IMR-90 (cell line): Measurements from ENCODE around the gene MYO7B. TPM values are rescaled to one million over a fixed set of nuclear protein-coding genes. Genes with fewer than 3 reads are reported as not detected.

ENCODE experiments used
- ATAC-seq: fragments of 200-7000 bp; cut with Tn5 transposase; 2 replicates; pipeline ENCODE4 v1.9.1; 2020; ENCODE audit warnings: low read depth, mild to moderate bottlenecking, moderate library complexity
- BruUV-seq: library from RNA; stranded (reverse); fragments of 400-500 nt; replicated peaks from 2 replicates; lab custom pipeline; 2021; lab: Mats Ljungman, UMichigan
- CTCF ChIA-PET: fragments of 300-600 bp; formaldehyde crosslinking; extraction: SDS; loops from one replicate; lab custom pipeline; 2021; ENCODE audit warnings: antibody characterized with exemption; lab: Yijun Ruan, JAX
- POLR2A ChIA-PET: fragments of 300-600 bp; sonication (Branson Sonifier 250); formaldehyde crosslinking; loops from one replicate; lab custom pipeline; 2022; ENCODE audit warnings: antibody characterized with exemption; ENCODE audit not compliant: unreplicated experiment; lab: Charles Lee
- DNase-seq: peaks from one replicate; pipeline ENCODE4 v3.0.0; 2013
- H2AFZ ChIP-seq: replicated peaks from 2 replicates; pipeline ENCODE3; 2013; ENCODE audit warnings: low read length, mild to moderate bottlenecking; ENCODE audit not compliant: poor library complexity
- H2AK5ac ChIP-seq: 2 replicates; pipeline ENCODE4 v1.6.1; 2013; ENCODE audit warnings: low read depth, low read length, inconsistent platforms
- H2AK9ac ChIP-seq: replicated peaks from 2 replicates; pipeline ENCODE3; 2013; ENCODE audit warnings: mild to moderate bottlenecking, low read depth, low read length, moderate library complexity; ENCODE audit not compliant: poor library complexity
- H2BK120ac ChIP-seq: 2 replicates; pipeline ENCODE4 v1.6.1; 2013; ENCODE audit warnings: low read depth, low read length, inconsistent platforms
- H2BK15ac ChIP-seq: 3 replicates; pipeline ENCODE4 v1.6.1; 2013; ENCODE audit warnings: low read depth, low read length, inconsistent platforms
- H2BK20ac ChIP-seq: 2 replicates; pipeline ENCODE4 v1.6.1; 2013; ENCODE audit warnings: low read depth, mild to moderate bottlenecking, inconsistent platforms, low read length, moderate library complexity
- H2BK5ac ChIP-seq: 2 replicates; pipeline ENCODE4 v1.6.1; 2013; ENCODE audit warnings: mild to moderate bottlenecking, low read depth, low read length, inconsistent platforms; ENCODE audit not compliant: poor library complexity, severe bottlenecking
- H3K14ac ChIP-seq: replicated peaks from 2 replicates; pipeline ENCODE4 v1.6.1; 2013; ENCODE audit warnings: low read depth, low read length, inconsistent platforms
- H3K18ac ChIP-seq: 2 replicates; pipeline ENCODE4 v1.6.1; 2013; ENCODE audit warnings: low read depth, low read length, control low read depth
- H3K23ac ChIP-seq: 2 replicates; pipeline ENCODE4 v1.6.1; 2013; ENCODE audit warnings: low read depth, low read length, inconsistent platforms
- H3K27ac ChIP-seq: 2 replicates; pipeline ENCODE4 v1.5.1; 2013; ENCODE audit warnings: mild to moderate bottlenecking, control low read depth, low read length; ENCODE audit not compliant: insufficient read depth
- H3K27me3 ChIP-seq: 2 replicates; pipeline ENCODE4 v1.6.1; 2013; ENCODE audit warnings: low read length; ENCODE audit not compliant: control insufficient read depth, insufficient read depth
- H3K36me3 ChIP-seq: 2 replicates; pipeline ENCODE4 v1.6.1; 2013; ENCODE audit warnings: low read length, mixed read lengths; ENCODE audit not compliant: control insufficient read depth, insufficient read depth
- H3K4ac ChIP-seq: 2 replicates; pipeline ENCODE4 v1.6.1; 2013; ENCODE audit warnings: low read depth, low read length, inconsistent platforms
- H3K4me1 ChIP-seq: 2 replicates; pipeline ENCODE4 v1.6.1; 2013; ENCODE audit warnings: low read length, mixed read lengths; ENCODE audit not compliant: control insufficient read depth, insufficient read depth
- H3K4me2 ChIP-seq: 2 replicates; pipeline ENCODE4 v1.6.1; 2013; ENCODE audit warnings: low read depth, mild to moderate bottlenecking, control low read depth, low read length, moderate library complexity
- H3K4me3 ChIP-seq: 2 replicates; pipeline ENCODE4 v1.5.1; 2013; ENCODE audit warnings: low read depth, mild to moderate bottlenecking, control low read depth, low read length, moderate library complexity; ENCODE audit not compliant: insufficient read depth
- H3K56ac ChIP-seq: 2 replicates; pipeline ENCODE4 v1.6.1; 2013; ENCODE audit warnings: low read length, inconsistent platforms; ENCODE audit not compliant: insufficient read depth; ENCODE audit errors: extremely low read depth
- H3K79me1 ChIP-seq, 2 experiments: 2 replicates each; pipeline ENCODE4 v1.6.1; 2013; ENCODE audit warnings: low read length in 2 of 2, inconsistent platforms in 1 of 2, low read depth in 1 of 2
- H3K9ac ChIP-seq: 2 replicates; pipeline ENCODE4 v1.6.1; 2013; ENCODE audit warnings: low read depth, low read length, control low read depth
- H3K9me1 ChIP-seq: 2 replicates; pipeline ENCODE4 v1.6.1; 2013; ENCODE audit warnings: low read length, inconsistent platforms; ENCODE audit not compliant: insufficient read depth
- H3K9me3 ChIP-seq: 2 replicates; pipeline ENCODE4 v1.6.1; 2013; ENCODE audit warnings: low read length; ENCODE audit not compliant: control insufficient read depth, insufficient read depth
- H4K20me1 ChIP-seq: 2 replicates; pipeline ENCODE4 v1.6.1; 2013; ENCODE audit warnings: low read length, inconsistent platforms; ENCODE audit not compliant: insufficient read depth
- H4K5ac ChIP-seq: 2 replicates; pipeline ENCODE4 v1.6.1; 2013; ENCODE audit warnings: mild to moderate bottlenecking, low read depth, low read length, control low read depth
- H4K8ac ChIP-seq, 2 experiments: 2 replicates each; pipeline ENCODE4 v1.6.1; 2013; ENCODE audit warnings: low read depth in 2 of 2, low read length in 2 of 2, control low read depth in 1 of 2, inconsistent platforms in 1 of 2
- H4K91ac ChIP-seq: 2 replicates; pipeline ENCODE4 v1.6.1; 2013; ENCODE audit warnings: low read depth, low read length, inconsistent platforms; ENCODE audit not compliant: insufficient read depth
- CEBPB ChIP-seq: IDR thresholded peaks from 2 replicates; pipeline ENCODE4 v1.6.1; 2012; ENCODE audit warnings: low read depth, low read length, improper control_type of control experiment
- CTCF ChIP-seq: conservative IDR thresholded peaks from 2 replicates; pipeline ENCODE4 v1.5.1; 2012; ENCODE audit warnings: mild to moderate bottlenecking, low read depth, low read length, improper control_type of control experiment
- ELK1 ChIP-seq: fragments of 150-350 bp; IDR thresholded peaks from 2 replicates; pipeline ENCODE4 v1.6.1; 2016; ENCODE audit warnings: low read depth, mild to moderate bottlenecking, low read length, moderate library complexity, borderline replicate concordance
- MAZ ChIP-seq: IDR thresholded peaks from 2 replicates; pipeline ENCODE4 v1.6.1; 2012; ENCODE audit warnings: low read depth, mild to moderate bottlenecking, low read length, improper control_type of control experiment, moderate library complexity, borderline replicate concordance
- NFE2L2 ChIP-seq: fragments of 150-350 bp; IDR thresholded peaks from 2 replicates; pipeline ENCODE4 v1.6.1; 2016; ENCODE audit warnings: low read depth, mild to moderate bottlenecking, low read length
- RAD21 ChIP-seq: IDR thresholded peaks from 2 replicates; pipeline ENCODE4 v1.6.1; 2012; ENCODE audit warnings: low read length, improper control_type of control experiment
- RFX5 ChIP-seq: IDR thresholded peaks from 2 replicates; pipeline ENCODE4 v1.8.0; 2012; ENCODE audit warnings: low read depth, mild to moderate bottlenecking, low read length, moderate library complexity
- SMC3 ChIP-seq: fragments of 150-350 bp; IDR thresholded peaks from 2 replicates; pipeline ENCODE4 v1.6.1; 2016; ENCODE audit warnings: low read depth, mild to moderate bottlenecking, antibody characterized with exemption, low read length, moderate library complexity
- USF2 ChIP-seq: fragments of 150-350 bp; IDR thresholded peaks from 2 replicates; pipeline ENCODE4 v1.6.1; 2017; ENCODE audit warnings: mild to moderate bottlenecking, antibody characterized with exemption, low read length, low read depth
- WGBS, 2 experiments: methylation state at CpG; one replicate each; pipeline versions ENCODE4 v1.1.5 to v1.1.7; 2013; ENCODE audit warnings: missing lambda C conversion rate in 2 of 2; ENCODE audit not compliant: insufficient read length in 1 of 2; ENCODE audit errors: extremely low coverage in 2 of 2; 5-methylcytosine and 5-hydroxymethylcytosine counted together
- dilution Hi-C: fragments of 300-500 bp; cut with HindIII; formaldehyde crosslinking; loops from one replicate; pipeline ENCODE4 v1.14.3; 2018; ENCODE audit warnings: low sequenced_read_pairs; ENCODE audit not compliant: unreplicated experiment
- in situ Hi-C: fragments of 300-500 bp; cut with MboI; formaldehyde crosslinking; loops from 3 replicates; pipeline ENCODE4 v1.14.3; 2019; ENCODE audit warnings: low sequenced_read_pairs, inconsistent platforms, mixed read lengths
- intact Hi-C: fragments of 100-400 bp; cut with micrococcal nuclease; formaldehyde crosslinking; loops from 2 replicates; pipeline ENCODE4 v1.10.0; 2022
- polyA plus RNA-seq, 3 experiments: library from polyadenylated mRNA; depleted of rRNA; stranded (reverse); fragments of >200 nt; gene quantifications; 2 replicates each; pipeline ENCODE4 v1.2.3, GENCODE V29; 2012; ENCODE audit warnings: low replicate concordance in 1 of 3
- total RNA-seq: library from RNA; depleted of rRNA; stranded (reverse); fragments of >200 nt; gene quantifications from 2 replicates; pipeline ENCODE4 v1.2.3, GENCODE V29; 2012

MYO7B gene
- total and polyA plus RNA-seq, 2 of the 4 experiments (the other 2 are of a cell fraction), result 0.18 to 0.46 TPM

GRCh38 chr2:127678991-127679390 lies 143.5 kb downstream of the MYO7B start:
- POLR2A ChIA-PET, result no interaction called here
- no peak overlapping the region for H4K8ac ChIP-seq
- H3K27me3 ChIP-seq, result peaks cover 22% of the 10 kb centered on the region
- peaks cover 6 to 7% of the 10 kb centered on the region in 2 experiments; a peak in 3 of 4 replicates for H3K79me1 ChIP-seq
- H3K56ac ChIP-seq, result no peak overlapping the region
- H3K4me3 ChIP-seq, result no peak overlapping the region
- H2AFZ ChIP-seq, result no peak overlapping the region
- no peak overlapping the region for H4K91ac ChIP-seq
- H3K9ac ChIP-seq, result no peak overlapping the region
- CTCF ChIA-PET, result no interaction called here
- ATAC-seq, result no peak
- 83% methylated on average over 1 of the region's 6 CpGs; no CpG with 5 or more reads in 1 of the 2 experiments for WGBS, 2 experiments
- peaks cover 7% of the 10 kb centered on the region; the same call in 1 of the 2 replicates for H3K9me1 ChIP-seq
- H2BK5ac ChIP-seq, result no peak overlapping the region
- H3K14ac ChIP-seq, result no peak overlapping the region
- no peaks in the 10 kb centered on the region for H3K36me3 ChIP-seq
- no peak overlapping the region for H2AK9ac ChIP-seq
- intact Hi-C loops (no loop called here), dilution Hi-C loops (no loop called here), in situ Hi-C loops (no loop called here)
- H3K9me3 ChIP-seq, result no peaks in the 10 kb centered on the region
- H2BK120ac ChIP-seq, result no peak overlapping the region
- no peak overlapping the region for H2BK15ac ChIP-seq
- no peak overlapping the region for H3K4ac ChIP-seq
- H3K4me1 ChIP-seq, result peaks cover 4% of the 10 kb centered on the region
- H2BK20ac ChIP-seq, result no peak overlapping the region
- no peaks in the 10 kb centered on the region for H4K20me1 ChIP-seq
- no peak overlapping the region for H3K27ac ChIP-seq
- H3K23ac ChIP-seq, result no peak overlapping the region
- no TSS peak for BruUV-seq
- TF ChIP-seq NFE2L2 (no peak), ELK1 (no peak), RFX5 (no peak), CTCF (no peak), SMC3 (no peak), MAZ (no peak), RAD21 (no peak), CEBPB (no peak), USF2 (no peak)
- H3K4me2 ChIP-seq, result no peak overlapping the region
- H2AK5ac ChIP-seq, result no peak overlapping the region
- H4K5ac ChIP-seq, result no peak overlapping the region
- H3K18ac ChIP-seq, result no peak overlapping the region
- no peak for DNase-seq
